K562 (cell line): ENCODE measurements around the gene PRKG1. TPM values are rescaled to one million over a fixed set of nuclear protein-coding genes. Genes with fewer than 3 reads are reported as not detected.

Experiments used
- ATAC-seq: fragments of 200-7000 bp; cut with Tn5 transposase; 3 replicates; pipeline ENCODE4 v1.9.1; 2020; ENCODE audit warnings: moderate library complexity
- BruUV-seq: library from RNA; stranded (reverse); fragments of 400-500 nt; replicated peaks from 2 replicates; lab custom pipeline; 2021; lab: Mats Ljungman, UMichigan
- CTCF ChIA-PET: fragments of 300-600 bp; formaldehyde crosslinking; extraction: SDS; loops from one replicate; lab custom pipeline; 2021; ENCODE audit warnings: low intra/inter-chr PET ratio; lab: Yijun Ruan, JAX
- POLR2A ChIA-PET: fragments of 300-600, 350-650 bp; sonication (Branson Sonifier 250); formaldehyde crosslinking; extraction: SDS; loops from one replicate; lab custom pipeline; 2021; ENCODE audit warnings: antibody characterized with exemption, inconsistent platforms; lab: Yijun Ruan, JAX
- DNase-seq, 4 experiments: peaks; one replicate each; pipeline versions ENCODE4 v3.0.0 to v3.0.0-alpha.2; 2011 to 2018; ENCODE audit warnings: low spot score in 3 of 4, mixed read lengths in 3 of 4; ENCODE audit errors: extremely low read depth in 1 of 4
- FAIRE-seq: peaks from 2 replicates; lab custom pipeline; 2011; peaks lifted over from hg19 to GRCh38; lab: Jason Lieb, UNC
- H2AFZ ChIP-seq: 2 replicates; pipeline ENCODE4 v1.6.0; 2011; ENCODE audit warnings: low read depth, low read length, control low read depth, inconsistent platforms
- H3K27ac ChIP-seq: fragments of 200-600 bp; 3 replicates; pipeline ENCODE4 v1.8.0; 2011; ENCODE audit warnings: low read depth, mild to moderate bottlenecking, control low read depth, inconsistent platforms, low read length, moderate library complexity, mixed read lengths; ENCODE audit errors: extremely low read depth
- H3K27me3 ChIP-seq, 2 experiments: fragments of 300-600 bp in 1 of 2; 2 replicates in 1 of 2; 3 replicates in 1 of 2; pipeline versions ENCODE4 v1.6.0 to v1.8.0; 2011; ENCODE audit warnings: inconsistent platforms in 2 of 2, low read length in 2 of 2, mild to moderate bottlenecking in 1 of 2, mixed read lengths in 1 of 2, moderate library complexity in 1 of 2; ENCODE audit not compliant: control insufficient read depth in 2 of 2, insufficient read depth in 2 of 2
- H3K36me3 ChIP-seq: fragments of 300-600 bp; 3 replicates; pipeline ENCODE4 v1.8.0; 2011; ENCODE audit warnings: mild to moderate bottlenecking, low read length, inconsistent platforms; ENCODE audit not compliant: control insufficient read depth, insufficient read depth
- H3K4me1 ChIP-seq, 2 experiments: fragments of 200-600 bp in 1 of 2; replicated peaks in 1 of 2; 2 replicates in 1 of 2; 3 replicates in 1 of 2; pipeline versions ENCODE4 v1.5.1 to v1.8.0; 2011; ENCODE audit warnings: inconsistent platforms in 2 of 2, low read length in 2 of 2, mild to moderate bottlenecking in 1 of 2, mixed read lengths in 1 of 2, moderate library complexity in 1 of 2; ENCODE audit not compliant: control insufficient read depth in 2 of 2, insufficient read depth in 2 of 2
- H3K4me2 ChIP-seq: 2 replicates; pipeline ENCODE4 v1.6.1; 2011; ENCODE audit warnings: low read length, control low read depth, inconsistent platforms, mixed read lengths; ENCODE audit not compliant: insufficient read depth
- H3K4me3 ChIP-seq: fragments of 200-600 bp; sonication (generic), shearing (Covaris generic); 2 replicates; pipeline ENCODE4 v1.5.1; 2016; ENCODE audit warnings: control low read depth, inconsistent platforms
- H3K79me2 ChIP-seq: fragments of 200-600 bp; 3 replicates; pipeline ENCODE4 v1.8.0; 2011; ENCODE audit warnings: low read length, inconsistent platforms; ENCODE audit not compliant: control insufficient read depth, insufficient read depth
- H3K9ac ChIP-seq, 2 experiments: 2 replicates each; pipeline versions ENCODE4 v1.6.0 to v1.6.1; 2011; ENCODE audit warnings: low read depth in 2 of 2, low read length in 2 of 2, control low read depth in 1 of 2, inconsistent platforms in 1 of 2, mild to moderate bottlenecking in 1 of 2, mixed read lengths in 1 of 2; ENCODE audit not compliant: insufficient read depth in 1 of 2
- H3K9me1 ChIP-seq: one replicate; pipeline ENCODE4 v1.6.0; 2011; ENCODE audit warnings: inconsistent platforms, mild to moderate bottlenecking, low read length, moderate library complexity; ENCODE audit not compliant: control insufficient read depth, insufficient read depth
- H3K9me3 ChIP-seq: replicated peaks from 2 replicates; pipeline ENCODE4 v1.5.1; 2011; ENCODE audit warnings: low read depth, low read length, inconsistent platforms; ENCODE audit not compliant: control insufficient read depth, insufficient read depth
- H4K20me1 ChIP-seq: replicated peaks from 2 replicates; pipeline ENCODE4 v1.6.1; 2011; ENCODE audit warnings: low read length, inconsistent platforms, mixed read lengths; ENCODE audit not compliant: control insufficient read depth, insufficient read depth
- ARID2 ChIP-seq: fragments of 450-650 bp; IDR thresholded peaks from 2 replicates; pipeline ENCODE4 v1.6.1; 2017; ENCODE audit warnings: antibody characterized with exemption, mild to moderate bottlenecking
- EHMT2 ChIP-seq: fragments of 450-650 bp; IDR thresholded peaks from 2 replicates; pipeline ENCODE4 v1.6.1; 2018; ENCODE audit warnings: antibody characterized with exemption
- EP400 ChIP-seq: fragments of 450-650 bp; IDR thresholded peaks from 2 replicates; pipeline ENCODE4 v1.6.1; 2017; ENCODE audit warnings: antibody characterized with exemption, mild to moderate bottlenecking, moderate library complexity
- ESRRA ChIP-seq: fragments of 450-650 bp; IDR thresholded peaks from 2 replicates; pipeline ENCODE4 v1.6.1; 2014; ENCODE audit warnings: low read depth, mild to moderate bottlenecking, moderate library complexity, borderline replicate concordance
- JUN ChIP-seq, 2 experiments: sonication (generic) in 1 of 2; formaldehyde crosslinking in 1 of 2; IDR thresholded peaks; 2 replicates each; pipeline versions ENCODE4 v1.6.1 to v1.8.0; 2012 to 2022; ENCODE audit warnings: borderline replicate concordance in 2 of 2, mild to moderate bottlenecking in 2 of 2, improper control_type of control experiment in 1 of 2, low read depth in 1 of 2, low read length in 1 of 2, missing genetic modification reagents in 1 of 2
- NR4A1 ChIP-seq, 2 experiments: fragments of 250-450 bp in 1 of 2; fragments of 450-650 bp in 1 of 2; sonication (Bioruptor Pico) in 1 of 2; IDR thresholded peaks; 2 replicates each; pipeline versions ENCODE4 v1.4.0 to v1.6.1; 2016 to 2020; ENCODE audit warnings: mild to moderate bottlenecking in 2 of 2, missing compliant biosample characterization in 1 of 2, missing genetic modification characterization in 1 of 2, moderate library complexity in 1 of 2
- PRMT5 ChIP-seq: sonication (generic); formaldehyde crosslinking; IDR thresholded peaks from 2 replicates; pipeline ENCODE4 v1.5.0; 2020; ENCODE audit warnings: missing genetic modification reagents
- SAP30 ChIP-seq: fragments of 200-600 bp; sonication (generic); IDR thresholded peaks from 2 replicates; pipeline ENCODE4 v1.6.1; 2012; ENCODE audit warnings: borderline replicate concordance, low read depth, mild to moderate bottlenecking, moderate library complexity, low read length, control low read depth, inconsistent platforms; ENCODE audit not compliant: insufficient read depth, poor library complexity, severe bottlenecking
- SMARCC2 ChIP-seq: fragments of 450-650 bp; IDR thresholded peaks from 2 replicates; pipeline ENCODE4 v1.6.1; 2017; ENCODE audit warnings: antibody characterized with exemption, moderate library complexity, mild to moderate bottlenecking, low read depth
- SRSF7 ChIP-seq: fragments of 200-400 bp; formaldehyde crosslinking; optimal IDR thresholded peaks from 2 replicates; pipeline ENCODE3; 2017; ENCODE audit warnings: mild to moderate bottlenecking, low read depth, low read length
- ZNF324 ChIP-seq: fragments of 250-450 bp; sonication (Bioruptor Pico); IDR thresholded peaks from 2 replicates; pipeline ENCODE4 v1.4.0; 2020; ENCODE audit warnings: mild to moderate bottlenecking
- ZSCAN29 ChIP-seq: fragments of 450-650 bp; IDR thresholded peaks from 2 replicates; pipeline ENCODE4 v1.6.1; 2017
- WGBS: fragments of 100-300 bp; shearing (Covaris generic); methylation state at CpG from one replicate; pipeline ENCODE4 v1.1.6; 2016; ENCODE audit warnings: low coverage, mixed read lengths; ENCODE audit not compliant: insufficient coverage; ENCODE audit errors: missing lambda C conversion rate; 5-methylcytosine and 5-hydroxymethylcytosine counted together
- in situ Hi-C: fragments of 300-500 bp; cut with MboI; formaldehyde crosslinking; loops from 4 replicates; pipeline ENCODE4 v1.15.0; 2018; ENCODE audit warnings: inconsistent platforms, mixed read lengths
- intact Hi-C: fragments of 100-400 bp; cut with micrococcal nuclease; formaldehyde crosslinking; loops from 2 replicates; pipeline ENCODE4 v1.14.2; 2022
- polyA plus RNA-seq, 8 experiments: library from polyadenylated mRNA; depleted of rRNA in 4 of 8; stranded (reverse) in 5 of 8; unstranded in 3 of 8; fragments of >200 nt; fragmentation: Nextera tagmentation in 2 of 8; fragmentation: Illumina TruSeq in 1 of 8; extraction: Ambion mirVana in 2 of 8; extraction: Trizol in 1 of 8; gene quantifications; 2 replicates each; pipeline versions ENCODE4 v1.2.1 to v1.2.3, GENCODE V29; 2011 to 2014; ENCODE audit warnings: inconsistent platforms in 1 of 8, missing spikeins in 1 of 8
- total RNA-seq, 7 experiments: library from RNA; depleted of rRNA in 6 of 7; stranded (reverse); fragments of >200 nt in 6 of 7; fragmentation: Illumina TruSeq in 2 of 7; extraction: Trizol in 2 of 7; gene quantifications; 2 replicates each; pipeline versions ENCODE4 v1.2.1 to v1.2.3, GENCODE V29; 2011 to 2021; ENCODE audit warnings: low replicate concordance in 1 of 7
- TF ChIP-seq, protein P1 (sequence below): conservative IDR thresholded peaks from 2 replicates; pipeline ENCODE4 v1.6.1; 2011; ENCODE audit warnings: low read depth, mild to moderate bottlenecking, low read length; ENCODE audit not compliant: control insufficient read depth
- TF ChIP-seq, protein P2 (sequence below): fragments of 250-450 bp; sonication (Bioruptor Pico); IDR thresholded peaks from 2 replicates; pipeline ENCODE4 v1.5.0; 2021
- TF ChIP-seq, protein P3 (sequence below): fragments of 250-450 bp; sonication (Bioruptor Pico); IDR thresholded peaks from 2 replicates; pipeline ENCODE4 v1.4.0; 2020; ENCODE audit warnings: mild to moderate bottlenecking, moderate library complexity
- TF ChIP-seq, protein P4 (sequence below): sonication (generic); formaldehyde crosslinking; IDR thresholded peaks from 2 replicates; pipeline ENCODE4 v1.8.1; 2023; ENCODE audit warnings: mild to moderate bottlenecking, missing genetic modification reagents

PRKG1 gene
- total and polyA plus RNA-seq, 9 of the 15 experiments (the other 6 are each of a cell fraction or from before 2014, with no cell fraction given), result 0.22 TPM; not detected in 8

DNA sequence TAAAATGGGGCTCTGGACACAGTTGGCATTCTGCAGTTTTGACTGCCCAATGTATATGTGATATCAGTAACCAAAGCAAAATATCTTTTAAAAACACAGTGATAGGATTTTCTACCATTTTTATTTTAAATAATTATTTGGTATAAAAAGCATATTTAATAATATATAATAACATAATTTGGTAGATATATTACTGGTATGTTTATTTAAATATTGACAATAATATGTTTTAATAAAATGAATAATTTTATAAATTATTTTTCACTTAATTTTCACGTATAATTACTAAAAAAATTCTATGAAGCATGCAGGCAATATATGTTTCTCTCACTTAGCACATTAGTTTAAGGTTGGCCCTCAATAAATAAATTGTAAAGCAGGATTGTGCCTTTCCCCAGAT lies 269.1 kb downstream of the PRKG1 start (continued):
- TF ChIP-seq SRSF7, result no peak
- TF ChIP-seq ZNF324, result no peak
- TF ChIP-seq, protein P1, sequence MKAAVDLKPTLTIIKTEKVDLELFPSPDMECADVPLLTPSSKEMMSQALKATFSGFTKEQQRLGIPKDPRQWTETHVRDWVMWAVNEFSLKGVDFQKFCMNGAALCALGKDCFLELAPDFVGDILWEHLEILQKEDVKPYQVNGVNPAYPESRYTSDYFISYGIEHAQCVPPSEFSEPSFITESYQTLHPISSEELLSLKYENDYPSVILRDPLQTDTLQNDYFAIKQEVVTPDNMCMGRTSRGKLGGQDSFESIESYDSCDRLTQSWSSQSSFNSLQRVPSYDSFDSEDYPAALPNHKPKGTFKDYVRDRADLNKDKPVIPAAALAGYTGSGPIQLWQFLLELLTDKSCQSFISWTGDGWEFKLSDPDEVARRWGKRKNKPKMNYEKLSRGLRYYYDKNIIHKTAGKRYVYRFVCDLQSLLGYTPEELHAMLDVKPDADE, result no peak
- TF ChIP-seq EP400, result no peak
- TF ChIP-seq PRMT5, result no peak
- TF ChIP-seq, protein P2, sequence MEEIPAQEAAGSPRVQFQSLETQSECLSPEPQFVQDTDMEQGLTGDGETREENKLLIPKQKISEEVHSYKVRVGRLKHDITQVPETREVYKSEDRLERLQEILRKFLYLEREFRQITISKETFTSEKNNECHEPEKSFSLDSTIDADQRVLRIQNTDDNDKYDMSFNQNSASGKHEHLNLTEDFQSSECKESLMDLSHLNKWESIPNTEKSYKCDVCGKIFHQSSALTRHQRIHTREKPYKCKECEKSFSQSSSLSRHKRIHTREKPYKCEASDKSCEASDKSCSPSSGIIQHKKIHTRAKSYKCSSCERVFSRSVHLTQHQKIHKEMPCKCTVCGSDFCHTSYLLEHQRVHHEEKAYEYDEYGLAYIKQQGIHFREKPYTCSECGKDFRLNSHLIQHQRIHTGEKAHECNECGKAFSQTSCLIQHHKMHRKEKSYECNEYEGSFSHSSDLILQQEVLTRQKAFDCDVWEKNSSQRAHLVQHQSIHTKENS (CRISPR knock-in tag), result no peak
- TF ChIP-seq ESRRA, result no peak
- no peak for TF ChIP-seq NR4A1 (CRISPR knock-in tag; IDR thresholded peaks at IDR 0.05)
- TF ChIP-seq NR4A1 (tag; IDR thresholded peaks at IDR 0.05), result no peak

DNA sequence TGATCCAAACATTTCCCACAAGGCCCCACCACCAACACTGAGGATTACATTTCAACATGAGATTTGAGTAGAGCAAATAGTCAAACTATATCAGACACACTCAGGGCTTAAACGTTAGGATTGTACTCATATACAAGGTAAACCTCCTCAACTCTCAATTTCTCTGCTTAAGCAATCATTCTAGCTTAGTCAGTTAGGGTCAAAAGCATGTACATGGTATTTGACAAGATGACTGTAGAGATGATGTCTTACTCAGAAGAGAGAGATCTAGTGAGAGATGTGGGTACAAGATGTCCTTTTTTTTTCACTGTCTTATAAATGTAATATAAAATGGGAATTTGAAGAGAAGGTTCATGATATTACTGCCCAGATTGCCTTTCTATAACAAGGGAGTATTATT lies 270.1 kb downstream of the PRKG1 start:
- 0% methylated on average over 1 of the region's 1 CpG for WGBS
- no peak overlapping the region for H3K9ac ChIP-seq
- no peaks in the 10 kb centered on the region for H3K4me1 ChIP-seq
- intact Hi-C loops, result no loop called here
- ATAC-seq (no peak), FAIRE-seq (no peak), DNase-seq (no peak)
- H3K9me1 ChIP-seq, result no peaks in the 10 kb centered on the region
- H3K4me3 ChIP-seq, result no peak overlapping the region
- BruUV-seq, result no TSS peak
- CTCF ChIA-PET, result no interaction called here
- no peak overlapping the region for H3K4me2 ChIP-seq
- no peaks in the 10 kb centered on the region for H3K79me2 ChIP-seq
- no peak overlapping the region for H2AFZ ChIP-seq
- no peaks in the 10 kb centered on the region for H4K20me1 ChIP-seq
- in situ Hi-C loops, result no loop called here
- no peak overlapping the region for H3K27ac ChIP-seq
- no peaks in the 10 kb centered on the region for H3K27me3 ChIP-seq
- no peaks in the 10 kb centered on the region for H3K36me3 ChIP-seq
- H3K9me3 ChIP-seq, result no peaks in the 10 kb centered on the region
- POLR2A ChIA-PET, result no interaction called here
- TF ChIP-seq EHMT2, result no peak
- no peak for TF ChIP-seq SMARCC2
- no peak for TF ChIP-seq SAP30
- no peak for TF ChIP-seq JUN (IDR thresholded peaks at IDR 0.05; ENCODE audit: borderline replicate concordance, low read depth, low read length)
- TF ChIP-seq JUN (CRISPR knock-in tag; IDR thresholded peaks at IDR 0.05; ENCODE audit: borderline replicate concordance), result no peak
- TF ChIP-seq, protein P3, sequence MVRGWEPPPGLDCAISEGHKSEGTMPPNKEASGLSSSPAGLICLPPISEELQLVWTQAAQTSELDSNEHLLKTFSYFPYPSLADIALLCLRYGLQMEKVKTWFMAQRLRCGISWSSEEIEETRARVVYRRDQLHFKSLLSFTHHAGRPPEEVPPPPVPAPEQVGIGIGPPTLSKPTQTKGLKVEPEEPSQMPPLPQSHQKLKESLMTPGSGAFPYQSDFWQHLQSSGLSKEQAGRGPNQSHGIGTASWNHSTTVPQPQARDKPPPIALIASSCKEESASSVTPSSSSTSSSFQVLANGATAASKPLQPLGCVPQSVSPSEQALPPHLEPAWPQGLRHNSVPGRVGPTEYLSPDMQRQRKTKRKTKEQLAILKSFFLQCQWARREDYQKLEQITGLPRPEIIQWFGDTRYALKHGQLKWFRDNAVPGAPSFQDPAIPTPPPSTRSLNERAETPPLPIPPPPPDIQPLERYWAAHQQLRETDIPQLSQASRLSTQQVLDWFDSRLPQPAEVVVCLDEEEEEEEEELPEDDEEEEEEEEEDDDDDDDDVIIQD (CRISPR knock-in tag), result no peak
- no peak for TF ChIP-seq ZSCAN29
- TF ChIP-seq ARID2, result no peak
- TF ChIP-seq, protein P4, sequence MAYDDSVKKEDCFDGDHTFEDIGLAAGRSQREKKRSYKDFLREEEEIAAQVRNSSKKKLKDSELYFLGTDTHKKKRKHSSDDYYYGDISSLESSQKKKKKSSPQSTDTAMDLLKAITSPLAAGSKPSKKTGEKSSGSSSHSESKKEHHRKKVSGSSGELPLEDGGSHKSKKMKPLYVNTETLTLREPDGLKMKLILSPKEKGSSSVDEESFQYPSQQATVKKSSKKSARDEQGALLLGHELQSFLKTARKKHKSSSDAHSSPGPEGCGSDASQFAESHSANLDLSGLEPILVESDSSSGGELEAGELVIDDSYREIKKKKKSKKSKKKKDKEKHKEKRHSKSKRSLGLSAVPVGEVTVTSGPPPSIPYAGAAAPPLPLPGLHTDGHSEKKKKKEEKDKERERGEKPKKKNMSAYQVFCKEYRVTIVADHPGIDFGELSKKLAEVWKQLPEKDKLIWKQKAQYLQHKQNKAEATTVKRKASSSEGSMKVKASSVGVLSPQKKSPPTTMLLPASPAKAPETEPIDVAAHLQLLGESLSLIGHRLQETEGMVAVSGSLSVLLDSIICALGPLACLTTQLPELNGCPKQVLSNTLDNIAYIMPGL, result no peak
